Fibroblast of upper back skin (primary cell): Measurements from ENCODE around the gene CYP3A7.
"Not testable (repeated sequence)": the region's sequence is repeated elsewhere in the genome, so short reads cannot be mapped to it uniquely, and the experiment has no call there.

ENCODE experiments used
- DNase-seq: peaks from one replicate; pipeline ENCODE4 v3.0.0-alpha.2; 2013

Gene CYP3A7

GRCh38 chr7:99740573-99741440, 5.8 kb upstream of the CYP3A7 start:
- peak; percentile 48 for DNase-seq

GRCh38 chr7:99739699-99740572, 4.9 kb upstream of the CYP3A7 start:
- no peak for DNase-seq

- DNase-seq = peak; percentile 16
Observed at GRCh38 chr7:99737726-99738125, 2.7 kb upstream of the CYP3A7 start.

GRCh38 chr7:99736667-99737066, 1.7 kb upstream of the CYP3A7 start:
- not testable (repeated sequence) for DNase-seq

GRCh38 chr7:99733448-99733847, 1.5 kb downstream of the CYP3A7 start:
- no peak for DNase-seq

GRCh38 chr7:99733003-99733402, 2.0 kb downstream of the CYP3A7 start:
- no peak for DNase-seq

GRCh38 chr7:99731638-99732374, 3.2 kb downstream of the CYP3A7 start:
- DNase-seq = no peak

- no peak for DNase-seq
Observed at GRCh38 chr7:99730992-99731391, 4.0 kb downstream of the CYP3A7 start.

GRCh38 chr7:99730238-99730810, 4.7 kb downstream of the CYP3A7 start:
- DNase-seq = no peak

GRCh38 chr7:99729486-99730237, 5.3 kb downstream of the CYP3A7 start:
- DNase-seq = no peak

GRCh38 chr7:99728615-99729014, 6.4 kb downstream of the CYP3A7 start:
- no peak for DNase-seq

- DNase-seq = not testable (repeated sequence)
Observed at GRCh38 chr7:99723201-99723600, 11.8 kb downstream of the CYP3A7 start.

- DNase-seq = no peak
Observed at GRCh38 chr7:99720800-99721595, 14.0 kb downstream of the CYP3A7 start.

- DNase-seq = no peak
Observed at GRCh38 chr7:99719996-99720769, 14.8 kb downstream of the CYP3A7 start.

- DNase-seq = no peak
Observed at GRCh38 chr7:99713995-99714570, 20.9 kb downstream of the CYP3A7 start.

- DNase-seq = no peak
Observed at GRCh38 chr7:99709838-99710578, 25.0 kb downstream of the CYP3A7 start.

- no peak for DNase-seq
Observed at GRCh38 chr7:99709260-99709659, 25.7 kb downstream of the CYP3A7 start.

- DNase-seq = no peak
Observed at GRCh38 chr7:99707096-99707495, 27.9 kb downstream of the CYP3A7 start.

GRCh38 chr7:99699946-99700345, 35.0 kb downstream of the CYP3A7 start:
- no peak for DNase-seq
